Choroid plexus epithelial cell (primary cell): Measurements from ENCODE around the gene ITGA2.

Experiments
- DNase-seq: peaks from one replicate; pipeline ENCODE4 v3.0.0-alpha.2; 2010; ENCODE audit warnings: low read depth
- H3K4me3 ChIP-seq: 2 replicates; pipeline ENCODE4 v1.5.1; 2011; ENCODE audit warnings: low read depth, mild to moderate bottlenecking, control low read depth, low read length, moderate library complexity
- CTCF ChIP-seq: conservative IDR thresholded peaks from 2 replicates; pipeline ENCODE4 v1.5.1; 2011; ENCODE audit warnings: low read depth, mild to moderate bottlenecking, control low read depth, inconsistent platforms, low read length, moderate library complexity

Gene ITGA2

GRCh38 chr5:52995914-52996313 lies 6.8 kb downstream of the ITGA2 start:
- no peak for TF ChIP-seq CTCF
- DNase-seq, result no peak
- no peak overlapping the region for H3K4me3 ChIP-seq

- H3K4me3 ChIP-seq, result no peak overlapping the region
- DNase-seq, result no peak
- TF ChIP-seq CTCF, result no peak
Measured at GRCh38 chr5:52996979-52997378, 7.8 kb downstream of the ITGA2 start.

GRCh38 chr5:52997424-52997823 lies 8.3 kb downstream of the ITGA2 start:
- no peak overlapping the region for H3K4me3 ChIP-seq
- DNase-seq, result peak; percentile 27
- TF ChIP-seq CTCF, result no peak

DNA sequence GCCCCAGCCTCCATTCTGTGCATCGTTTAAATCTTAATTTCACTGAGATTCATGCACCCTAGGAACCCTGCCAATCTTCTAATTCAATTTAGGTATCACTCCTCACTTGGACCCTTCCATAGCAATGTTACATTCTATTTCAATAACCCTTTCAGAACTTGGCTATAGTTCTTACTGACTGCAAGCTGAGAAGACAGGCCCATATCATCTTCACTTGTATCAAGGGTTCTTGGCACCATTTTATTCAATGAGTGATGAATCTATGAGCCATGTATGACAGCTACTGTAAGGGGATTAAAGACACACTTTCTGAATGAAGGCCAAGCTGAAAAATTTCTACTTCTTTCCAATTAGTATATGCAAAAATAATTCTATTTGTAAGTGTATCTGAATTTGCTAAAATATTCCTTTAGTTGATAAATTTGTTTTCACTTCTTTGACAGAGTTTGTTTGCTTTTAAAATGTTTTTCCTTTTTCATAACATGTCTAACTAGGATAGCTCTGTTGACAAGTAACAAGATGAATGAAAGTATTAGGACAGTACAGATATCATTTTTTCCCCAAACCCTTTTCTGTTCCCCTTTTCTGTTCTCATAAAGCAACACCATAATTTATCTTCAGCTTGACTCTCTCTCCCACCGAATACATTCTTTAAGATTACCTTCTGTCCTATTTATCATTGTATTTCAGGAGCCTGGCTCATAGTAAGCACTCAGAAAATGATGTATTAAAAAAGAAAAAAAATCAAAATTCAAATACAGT lies 9.6 kb downstream of the ITGA2 start:
- TF ChIP-seq CTCF, result no peak
- DNase-seq, result no peak
- H3K4me3 ChIP-seq, result no peak overlapping the region

- no peak overlapping the region for H3K4me3 ChIP-seq
- DNase-seq, result peak; percentile 83
- TF ChIP-seq CTCF, result no peak
Measured at GRCh38 chr5:52999344-52999949, 10.3 kb downstream of the ITGA2 start.

- no peak overlapping the region for H3K4me3 ChIP-seq
- no peak for TF ChIP-seq CTCF
- peak; percentile 38 for DNase-seq
Measured at GRCh38 chr5:53001541-53001940, 12.4 kb downstream of the ITGA2 start.

DNA sequence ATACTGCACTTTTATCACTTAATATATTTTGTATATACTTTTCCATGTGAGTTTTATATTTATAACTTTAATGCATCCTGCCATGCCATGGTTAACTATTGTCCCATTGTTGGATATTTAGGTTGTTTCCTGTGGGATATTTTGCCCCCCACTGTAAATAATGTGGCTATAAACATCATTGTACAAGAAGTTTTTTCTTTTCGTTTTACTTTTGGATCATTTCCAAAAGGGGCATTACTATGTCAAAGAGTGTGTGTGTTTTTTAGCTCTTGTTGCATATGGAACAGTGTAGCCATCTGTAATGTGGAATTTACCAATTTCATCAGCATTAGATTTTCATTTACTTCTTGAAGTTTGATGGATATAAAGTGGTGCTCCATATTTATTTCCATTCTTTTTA lies 13.3 kb downstream of the ITGA2 start:
- no peak overlapping the region for H3K4me3 ChIP-seq
- no peak for DNase-seq
- no peak for TF ChIP-seq CTCF
